GM18498 (cell line): ENCODE data around the gene OR5M3.

ENCODE experiments used
- ATAC-seq: cut with Tn5 transposase; IDR thresholded peaks from one replicate; pipeline ENCODE4 v1.9.1; 2021; ENCODE audit warnings: mild to moderate bottlenecking, moderate library complexity; ENCODE audit not compliant: unreplicated experiment

The OR5M3 gene

DNA sequence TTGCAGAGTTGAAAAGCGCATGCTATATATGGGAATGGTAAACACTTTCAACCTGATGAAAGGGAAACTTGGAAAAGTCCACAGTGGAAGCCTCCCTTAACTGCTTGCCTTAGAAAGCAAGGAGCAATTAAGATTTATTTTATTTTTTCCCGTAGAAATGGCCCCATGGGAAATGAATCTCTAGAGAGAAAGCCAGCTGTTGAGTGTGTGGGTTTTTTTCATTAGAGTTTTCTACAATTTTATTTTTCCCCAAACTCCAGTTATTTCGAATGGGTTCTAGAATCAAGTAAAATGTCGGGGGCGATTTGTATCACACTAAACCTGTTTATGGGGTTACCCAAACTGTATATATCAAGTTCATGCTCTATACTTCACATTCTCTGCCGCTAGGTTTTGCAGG is at the start of gene OR5M3:
Gene OR5M3, minus strand, starts transcription at position 101 of the 400 bp plus-strand sequence. CDS start 2,855 bp downstream, outside the sequence.
- no peak for ATAC-seq

DNA sequence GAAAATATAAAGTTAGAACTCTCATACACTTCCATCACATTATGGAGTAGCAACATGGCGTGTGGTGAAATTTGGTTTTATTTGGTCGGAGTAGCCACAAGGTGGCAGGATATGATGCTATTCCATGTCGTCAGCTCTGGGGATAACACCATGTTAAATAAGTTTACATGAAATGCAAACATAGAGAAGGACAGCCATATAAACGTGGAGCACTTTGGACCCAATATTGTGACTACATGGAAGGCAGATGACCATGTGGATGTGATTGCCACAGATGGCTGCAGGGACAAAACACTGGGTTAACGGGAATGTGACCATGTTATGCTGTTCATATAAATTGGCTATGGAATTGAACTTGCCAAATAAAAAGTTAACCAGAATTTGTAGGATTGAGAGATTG is 48.9 kb upstream of the OR5M3 start:
- ATAC-seq = no peak

- no peak for ATAC-seq
Measured at GRCh38 chr11:56513280-56513679, 40.1 kb upstream of the OR5M3 start.

DNA sequence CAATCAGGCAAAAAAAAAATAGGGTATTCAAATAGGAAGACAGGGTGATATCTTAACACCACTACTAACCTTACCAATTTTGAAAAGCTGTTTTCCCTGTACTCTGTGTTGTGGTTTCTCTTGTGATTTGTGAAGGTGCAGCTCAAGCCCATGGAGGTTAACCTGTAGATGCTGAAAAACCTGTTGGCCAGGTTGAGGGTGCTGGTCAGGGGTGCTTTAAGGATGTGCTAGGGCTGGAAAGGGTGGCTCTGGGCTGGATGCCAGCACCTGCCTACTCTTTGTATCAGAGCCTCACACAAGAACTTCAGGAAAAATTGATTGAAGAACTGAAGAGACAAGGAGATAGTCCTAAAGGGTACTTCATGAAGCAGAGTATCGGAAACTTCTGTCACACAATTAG is 36.3 kb upstream of the OR5M3 start:
- ATAC-seq = no peak

- no peak for ATAC-seq
Measured at GRCh38 chr11:56497010-56497409, 23.9 kb upstream of the OR5M3 start.

- no peak for ATAC-seq
Measured at GRCh38 chr11:56495117-56495516, 22.0 kb upstream of the OR5M3 start.

- ATAC-seq = no peak
Measured at GRCh38 chr11:56491270-56491669, 18.1 kb upstream of the OR5M3 start, which contains the start of gene OR5M8. TSS of gene OR5M8 (minus strand) at chr11:56491370. CDS start at chr11:56491370, 0 bp downstream.

DNA sequence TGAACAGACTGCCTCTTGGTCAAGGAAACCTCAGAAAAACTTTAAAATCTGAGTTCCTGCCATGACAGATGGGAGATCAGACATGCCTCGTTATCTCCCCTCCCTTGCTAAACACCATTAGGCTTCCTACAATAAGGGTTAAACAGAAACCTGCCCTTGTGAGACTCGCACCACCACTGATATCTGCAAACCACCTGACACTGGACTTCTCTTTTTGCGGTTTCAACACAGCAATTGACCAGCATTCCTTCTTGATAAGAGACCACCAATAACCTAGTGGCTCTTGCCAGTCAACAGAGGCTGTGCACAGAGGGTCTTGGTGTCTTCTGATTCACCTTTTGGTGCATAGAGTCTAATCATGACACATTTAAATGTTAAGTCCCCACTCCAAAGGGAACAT is 13.6 kb upstream of the OR5M3 start:
- no peak for ATAC-seq

GRCh38 chr11:56474729-56475235 is 1.6 kb upstream of the OR5M3 start:
- ATAC-seq = no peak

- ATAC-seq = no peak
Measured at GRCh38 chr11:56457076-56457475, 16.1 kb downstream of the OR5M3 start.

GRCh38 chr11:56453521-56453920 is 19.6 kb downstream of the OR5M3 start:
- no peak for ATAC-seq
